Adipose tissue (tissue), 3 donors: ENCODE data around the gene PRM1. TPM values are rescaled to one million over a fixed set of nuclear protein-coding genes. Genes with fewer than 3 reads are reported as not detected.

ENCODE experiments used
- H3K27ac ChIP-seq: one replicate; pipeline ENCODE4 v1.5.1; 2013; ENCODE audit warnings: low read depth, low read length
- WGBS, 3 donors: extraction: QIAGEN DNeasy Blood & Tissue Kit; methylation state at CpG; one replicate each; pipeline ENCODE4 v1.1.7; 2013; 5-methylcytosine and 5-hydroxymethylcytosine counted together
- polyA plus RNA-seq, 3 donors: library from polyadenylated mRNA; stranded (reverse); fragments of 200-250 nt; gene quantifications; one replicate each; pipeline ENCODE4 v1.2.3, GENCODE V29; 2013
- donor health status: healthy with polysubstance abuse.
- donor health status: Bipolar disorder and iron deficiency.
- donor health status: healthy.

The PRM1 gene
- polyA plus RNA-seq, 3 donors = not detected

GRCh38 chr16:11249233-11250061 lies 31.7 kb downstream of the PRM1 start:
- no peak overlapping the region for H3K27ac ChIP-seq
- WGBS, 3 donors = 90 to 95% (median 91%) methylated on average over 63 of the region's 63 CpGs

- no peak overlapping the region for H3K27ac ChIP-seq
- WGBS, 3 donors = 85 to 95% (median 93%) methylated on average over 8 of the region's 8 CpGs
Observed at GRCh38 chr16:11248133-11248532, 33.0 kb downstream of the PRM1 start.

DNA sequence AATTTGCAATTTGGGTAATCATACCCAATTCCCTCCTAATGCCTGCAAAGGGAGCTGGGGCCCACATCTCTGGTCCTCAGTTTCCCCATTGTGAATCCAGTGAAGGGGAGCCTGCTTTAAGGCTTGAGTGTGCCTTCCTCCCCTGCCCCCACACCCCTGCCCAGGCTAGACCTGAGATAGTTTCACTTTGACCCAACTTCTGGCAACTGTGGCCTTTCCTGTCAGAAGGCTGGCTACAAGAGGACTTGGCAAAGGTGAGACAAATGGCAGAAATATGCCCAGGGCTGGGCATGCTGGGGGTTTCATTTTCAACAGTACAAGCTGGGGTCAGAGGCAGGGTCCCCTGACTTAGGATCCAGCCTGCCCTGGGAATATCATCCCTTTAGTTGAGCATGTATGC lies 35.1 kb downstream of the PRM1 start:
- H3K27ac ChIP-seq = no peak overlapping the region

- 75 to 91% (median 88%) methylated on average over 5 of the region's 5 CpGs for WGBS, 3 donors
Observed at GRCh38 chr16:11245222-11245737, 35.9 kb downstream of the PRM1 start.

DNA sequence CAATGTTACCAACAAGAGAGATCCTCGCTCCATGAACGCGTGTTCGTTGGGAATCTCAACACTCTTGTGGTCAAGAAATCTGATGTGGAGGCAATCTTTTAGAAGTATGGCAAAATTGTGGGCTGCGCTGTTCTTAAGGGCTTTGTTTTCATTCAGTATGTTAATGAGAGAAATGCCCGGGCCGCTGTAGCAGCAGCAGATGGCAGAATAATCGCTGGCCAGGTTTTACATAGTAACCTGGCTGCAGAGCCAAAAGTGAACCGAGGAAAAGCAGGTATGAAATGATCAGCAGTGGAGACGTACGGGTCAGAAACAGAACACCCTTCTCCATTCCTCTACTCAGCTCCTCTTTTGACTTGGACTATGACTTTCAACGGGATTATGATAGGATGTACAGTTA lies 38.5 kb downstream of the PRM1 start:
- WGBS, 3 donors = 66 to 88% (median 87%) methylated on average over 12 of the region's 12 CpGs
- H3K27ac ChIP-seq = no peak overlapping the region

More at GRCh38 chr16:11245222-11245737, 35.9 kb downstream of the PRM1 start:
- H3K27ac ChIP-seq = no peak overlapping the region

- WGBS, 3 donors = 89 to 94% (median 93%) methylated on average over 5 of the region's 5 CpGs
- H3K27ac ChIP-seq = no peak overlapping the region
Observed at GRCh38 chr16:11241480-11242204, 39.5 kb downstream of the PRM1 start.

GRCh38 chr16:11240636-11241473 lies 40.3 kb downstream of the PRM1 start:
- H3K27ac ChIP-seq = no peak overlapping the region
- WGBS, 3 donors = 67 to 75% (median 69%) methylated on average over 10 of the region's 10 CpGs

GRCh38 chr16:11239644-11240632 lies 41.2 kb downstream of the PRM1 start:
- 86 to 88% (median 88%) methylated on average over 10 of the region's 10 CpGs for WGBS, 3 donors
- no peak overlapping the region for H3K27ac ChIP-seq

- H3K27ac ChIP-seq = no peak overlapping the region
- WGBS, 3 donors = 95 to 96% (median 95%) methylated on average over 15 of the region's 15 CpGs
Observed at GRCh38 chr16:11238272-11239202, 42.6 kb downstream of the PRM1 start.

DNA sequence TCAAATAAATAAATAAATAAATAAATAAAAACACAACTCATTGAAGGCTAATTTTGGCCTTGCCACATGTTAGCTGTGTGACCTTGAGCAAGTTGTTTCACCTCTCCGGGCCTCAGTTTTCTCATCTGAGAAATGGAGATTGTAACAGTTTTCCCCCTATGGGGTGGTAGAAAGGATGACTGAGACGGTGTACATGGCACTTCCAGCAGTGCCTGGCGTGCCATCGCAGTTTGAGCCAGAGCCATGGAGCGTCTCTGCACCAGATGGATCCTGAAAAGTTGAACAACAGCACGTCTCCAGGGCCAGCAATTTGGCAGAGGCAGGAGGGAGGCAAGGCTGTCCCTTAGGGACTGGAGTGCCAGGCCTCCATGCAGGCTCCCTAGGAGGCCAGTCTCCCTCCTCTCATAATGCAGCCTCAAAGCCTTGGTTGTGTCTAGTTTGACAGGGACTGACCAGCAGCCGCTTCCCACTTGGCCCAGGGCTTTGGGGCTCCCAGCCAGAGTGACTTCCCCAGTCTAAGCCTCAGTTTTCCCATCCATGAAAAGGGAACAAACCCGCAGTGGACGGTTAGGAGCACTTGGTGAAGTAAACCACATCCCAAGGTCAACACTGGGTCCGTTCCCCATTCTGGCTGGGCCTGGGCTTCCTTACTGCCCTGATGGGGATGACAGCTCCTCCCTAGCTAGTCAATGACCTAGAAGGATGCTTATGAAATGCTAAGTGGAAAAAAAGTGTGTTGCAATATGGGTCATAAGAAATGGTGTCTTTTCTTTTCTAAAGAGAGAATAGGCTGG lies 44.5 kb downstream of the PRM1 start:
- WGBS, 3 donors = 68 to 85% (median 80%) methylated on average over 10 of the region's 10 CpGs
- no peak overlapping the region for H3K27ac ChIP-seq

- WGBS, 3 donors = 33 to 68% (median 51%) methylated on average over 5 of the region's 5 CpGs
- H3K27ac ChIP-seq = no peak overlapping the region
Observed at GRCh38 chr16:11235703-11235991, 45.5 kb downstream of the PRM1 start.

- H3K27ac ChIP-seq = no peak overlapping the region
- WGBS, 3 donors = 69 to 97% (median 78%) methylated on average over 13 of the region's 13 CpGs
Observed at GRCh38 chr16:11234884-11235702, 46.0 kb downstream of the PRM1 start.

DNA sequence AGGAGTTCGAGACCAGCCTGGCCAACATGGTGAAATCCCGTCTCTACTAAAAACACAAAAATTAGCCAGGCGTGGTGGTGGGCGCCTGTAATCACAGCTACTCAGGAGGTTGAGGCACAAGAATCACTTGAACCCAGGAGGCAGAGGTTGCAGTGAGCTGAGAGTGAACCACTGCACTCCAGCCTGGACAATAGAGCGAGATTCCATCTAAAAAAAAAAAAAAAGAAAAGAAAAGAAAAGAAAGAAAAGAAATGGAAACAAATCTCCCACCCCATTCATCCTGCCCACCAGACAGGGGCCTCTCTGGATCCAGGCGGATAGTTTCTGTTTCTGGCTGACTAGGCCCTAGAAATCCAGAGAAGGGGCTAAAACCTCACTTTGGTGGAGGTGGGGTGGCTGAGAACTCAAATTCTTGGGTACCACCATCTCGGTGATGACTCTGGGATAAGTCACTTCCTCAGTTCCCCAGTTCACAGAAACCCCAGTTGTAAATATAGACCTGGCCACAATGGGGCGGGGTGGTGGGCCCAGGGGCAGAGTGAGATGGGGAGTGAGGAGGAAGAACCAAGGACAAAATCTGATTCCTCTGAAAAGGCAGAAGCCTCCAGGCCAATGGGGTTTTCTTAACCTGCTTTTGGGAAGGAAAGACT lies 47.3 kb downstream of the PRM1 start:
- no peak overlapping the region for H3K27ac ChIP-seq
- 75 to 84% (median 79%) methylated on average over 7 to 8 of the region's 8 CpGs for WGBS, 3 donors

DNA sequence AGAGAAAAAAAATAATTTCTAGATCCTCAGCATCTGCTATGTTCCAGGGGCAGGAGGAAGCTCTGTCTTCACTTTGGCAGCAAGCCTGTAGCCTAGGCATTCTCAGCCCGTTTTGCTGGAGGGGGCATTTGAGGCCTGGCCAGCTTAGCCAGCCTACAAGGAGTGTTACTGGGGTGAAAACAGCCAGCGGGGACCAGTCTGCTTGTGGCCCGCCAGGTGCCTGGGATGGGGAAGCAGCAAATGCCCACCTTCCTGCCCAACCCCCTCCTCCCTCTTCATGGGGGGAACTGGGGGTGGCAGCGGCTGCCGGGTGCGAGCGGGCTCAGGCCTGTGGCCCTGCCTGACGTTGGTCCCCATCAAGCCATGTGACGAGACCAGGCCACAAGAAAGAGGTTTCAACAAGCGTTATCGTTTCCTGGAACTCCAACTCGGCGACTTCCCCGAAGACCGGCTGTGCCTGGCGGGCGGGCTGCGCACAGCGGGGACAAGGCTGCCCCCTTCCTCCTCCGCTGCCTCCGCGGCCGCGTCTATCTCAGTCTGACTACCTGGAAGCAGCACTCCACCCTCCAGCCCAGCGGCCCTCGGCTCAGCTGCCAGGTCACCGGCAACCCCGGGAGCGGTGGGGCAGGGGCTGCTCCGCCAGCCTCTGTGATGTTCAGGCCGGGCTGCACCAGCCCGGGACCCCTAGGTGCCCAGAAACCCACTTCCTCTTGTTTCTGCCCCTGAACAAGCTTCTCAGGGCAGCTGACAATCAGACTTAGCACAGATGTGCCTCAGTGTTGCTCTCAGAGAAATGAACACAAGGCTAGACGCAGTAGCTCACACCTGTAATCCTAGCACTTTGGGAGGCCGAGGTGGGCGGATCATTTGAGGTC lies 48.0 kb downstream of the PRM1 start:
- 32 to 53% (median 33%) methylated on average over 35 of the region's 35 CpGs for WGBS, 3 donors

More for the DNA sequence above, 48.0 kb downstream of the PRM1 start:
- H3K27ac ChIP-seq = no peak overlapping the region
